GM10266 (cell line): ENCODE results near the gene AP3S2.
A peak's percentile ranks its signal among the peaks of the same experiment; 100 is the strongest.

Experiments
- DNase-seq: peaks from one replicate; pipeline ENCODE4 v3.0.0; 2012; ENCODE audit errors: extremely low spot score
- TF ChIP-seq, protein P1 (sequence below): IDR thresholded peaks from 2 replicates; pipeline ENCODE4 v1.5.1; 2012; ENCODE audit warnings: mild to moderate bottlenecking, low read depth; ENCODE audit not compliant: control insufficient read depth, insufficient read depth; ENCODE audit errors: missing control alignments

The AP3S2 gene

DNA sequence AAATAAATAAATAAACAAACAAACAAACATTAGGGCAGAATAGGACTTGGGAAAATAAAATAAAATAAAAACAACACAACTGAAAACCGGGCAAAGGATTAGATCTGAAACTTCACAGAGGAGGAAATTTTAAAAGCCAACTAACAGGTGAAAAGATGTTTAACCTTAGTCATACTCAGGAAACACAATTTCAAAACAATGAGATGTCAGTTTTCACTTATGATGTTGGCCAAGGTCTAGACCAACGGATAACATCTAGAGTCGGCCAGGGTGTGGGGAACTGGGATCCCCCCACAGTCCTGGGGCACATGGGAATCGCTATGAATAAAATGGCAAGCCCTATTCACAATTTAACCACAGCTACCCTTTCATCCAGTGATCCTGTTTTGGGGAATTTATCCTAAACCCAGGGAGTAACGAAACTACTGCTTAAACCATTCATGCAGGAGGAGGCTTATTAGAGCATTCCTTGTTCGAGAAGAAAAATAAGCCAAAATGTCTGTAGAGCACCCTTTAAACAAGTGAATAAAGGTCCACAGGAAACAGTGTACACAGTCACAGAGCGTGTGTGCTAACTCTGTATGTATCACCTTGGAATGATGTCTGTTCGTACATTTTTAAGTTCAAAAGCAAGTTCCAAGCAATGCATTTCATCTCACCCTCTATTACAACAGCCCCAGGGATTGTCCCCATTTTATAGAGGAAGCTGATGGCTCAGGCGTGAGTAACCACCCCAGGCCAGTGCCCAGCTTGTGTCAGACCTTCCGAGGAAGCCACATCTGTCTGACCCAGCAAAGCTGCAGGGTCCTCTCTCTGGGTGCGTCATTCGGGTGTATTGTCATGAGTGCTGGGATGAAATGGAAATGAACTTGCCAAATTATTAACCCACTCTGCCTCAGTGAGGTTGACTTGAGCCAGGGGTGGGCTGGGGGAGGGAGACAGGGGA is 72.9 kb downstream of the AP3S2 start:
- TF ChIP-seq, protein P1, sequence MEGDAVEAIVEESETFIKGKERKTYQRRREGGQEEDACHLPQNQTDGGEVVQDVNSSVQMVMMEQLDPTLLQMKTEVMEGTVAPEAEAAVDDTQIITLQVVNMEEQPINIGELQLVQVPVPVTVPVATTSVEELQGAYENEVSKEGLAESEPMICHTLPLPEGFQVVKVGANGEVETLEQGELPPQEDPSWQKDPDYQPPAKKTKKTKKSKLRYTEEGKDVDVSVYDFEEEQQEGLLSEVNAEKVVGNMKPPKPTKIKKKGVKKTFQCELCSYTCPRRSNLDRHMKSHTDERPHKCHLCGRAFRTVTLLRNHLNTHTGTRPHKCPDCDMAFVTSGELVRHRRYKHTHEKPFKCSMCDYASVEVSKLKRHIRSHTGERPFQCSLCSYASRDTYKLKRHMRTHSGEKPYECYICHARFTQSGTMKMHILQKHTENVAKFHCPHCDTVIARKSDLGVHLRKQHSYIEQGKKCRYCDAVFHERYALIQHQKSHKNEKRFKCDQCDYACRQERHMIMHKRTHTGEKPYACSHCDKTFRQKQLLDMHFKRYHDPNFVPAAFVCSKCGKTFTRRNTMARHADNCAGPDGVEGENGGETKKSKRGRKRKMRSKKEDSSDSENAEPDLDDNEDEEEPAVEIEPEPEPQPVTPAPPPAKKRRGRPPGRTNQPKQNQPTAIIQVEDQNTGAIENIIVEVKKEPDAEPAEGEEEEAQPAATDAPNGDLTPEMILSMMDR, result no peak
- no peak for DNase-seq

DNA sequence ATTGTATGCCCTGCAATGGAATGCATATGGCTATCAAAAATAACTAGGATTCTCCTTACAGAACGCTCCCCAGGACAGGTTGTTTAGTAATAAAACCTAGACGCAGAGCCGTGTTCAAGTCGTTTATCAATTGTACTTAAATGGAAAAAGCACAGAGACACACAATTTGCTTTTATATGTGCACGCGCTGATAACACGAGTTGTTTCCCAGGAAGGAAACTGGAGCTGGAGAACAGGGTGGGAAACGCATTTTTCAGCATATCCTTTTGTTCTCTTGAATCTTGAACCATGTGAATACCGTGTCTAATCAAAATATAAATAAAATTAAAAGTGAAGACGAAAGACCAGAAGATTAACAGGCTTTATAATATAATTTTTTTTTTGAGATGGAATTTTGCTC is 75.5 kb downstream of the AP3S2 start:
- TF ChIP-seq, protein P1, result no peak
- no peak for DNase-seq

DNA sequence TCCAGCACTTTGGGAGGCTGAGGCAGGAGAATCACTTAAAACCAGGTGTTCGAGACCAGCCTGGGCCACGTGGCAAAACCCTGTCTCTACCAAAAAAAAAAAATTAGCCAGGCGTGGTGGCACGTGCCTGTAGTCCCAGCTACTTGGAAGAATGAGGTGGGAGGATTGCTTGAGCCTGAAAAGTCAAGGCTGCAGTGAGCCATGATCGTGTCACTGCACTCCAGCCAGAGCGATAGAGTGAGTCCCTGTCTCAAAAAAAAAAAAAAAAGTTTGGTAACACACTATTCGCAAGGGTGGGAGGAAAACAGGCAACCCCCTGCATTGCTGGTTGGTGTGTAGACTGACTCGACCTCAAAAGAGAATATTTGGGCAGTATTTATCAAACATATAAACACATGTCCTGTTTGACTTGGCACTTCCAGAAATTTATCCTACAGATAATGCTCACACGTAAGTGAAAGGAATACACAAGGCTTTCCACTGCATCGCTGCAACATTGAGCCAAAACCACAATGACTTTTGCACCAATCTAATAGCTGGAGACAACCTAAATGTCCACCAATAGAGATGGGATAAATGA is 76.0 kb downstream of the AP3S2 start:
- TF ChIP-seq, protein P1, result no peak
- no peak for DNase-seq

DNA sequence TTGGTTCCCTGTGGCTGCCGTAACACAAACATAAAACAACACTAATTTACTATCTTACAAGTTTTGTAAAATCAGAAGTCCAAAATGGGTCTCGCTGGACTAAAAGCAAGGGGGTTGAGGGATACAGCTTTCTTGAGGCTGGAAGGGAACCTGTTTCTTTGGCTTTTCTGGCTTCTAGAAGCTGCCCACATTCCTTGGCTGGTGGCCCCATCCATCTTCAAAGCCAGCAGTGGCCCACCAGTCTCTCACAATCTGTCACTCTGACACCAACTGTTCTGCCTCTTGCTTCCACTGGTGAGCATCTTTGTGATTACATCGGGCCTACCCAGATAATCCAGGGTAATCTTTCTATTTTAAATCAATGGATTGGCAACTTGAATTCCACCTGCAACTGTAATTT is 78.0 kb downstream of the AP3S2 start:
- TF ChIP-seq, protein P1, result no peak
- no peak for DNase-seq

DNA sequence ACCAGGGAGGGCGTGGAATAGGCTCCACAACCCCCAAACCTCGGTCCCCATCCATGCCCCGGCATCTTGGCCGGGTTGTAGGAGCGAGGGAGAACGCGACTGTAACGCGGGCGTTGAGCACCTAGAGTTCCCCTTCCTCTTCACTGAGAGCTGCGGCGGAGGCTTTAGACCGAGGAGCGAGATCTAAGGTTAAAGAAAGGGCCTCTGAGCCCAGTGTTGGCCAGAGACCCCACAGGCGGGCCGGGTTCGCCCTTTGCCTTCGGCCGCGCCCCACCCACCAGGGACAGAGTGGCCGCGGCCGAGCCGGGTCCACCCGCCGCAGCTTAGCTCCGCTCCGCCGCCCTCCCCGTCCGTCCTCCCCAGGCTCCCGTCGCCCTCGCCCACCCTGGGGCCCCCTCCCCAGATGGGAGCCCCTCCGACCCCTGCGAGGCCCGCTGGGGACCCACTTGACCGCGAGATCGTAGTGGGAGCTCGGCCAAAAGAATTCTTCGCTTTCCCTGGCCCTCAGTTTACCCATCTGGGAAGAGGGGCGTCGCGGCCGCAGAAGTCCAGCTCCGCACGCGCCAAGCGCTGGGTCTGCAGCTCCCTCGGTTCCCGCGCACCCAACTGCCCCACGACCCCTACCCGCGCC is 79.6 kb downstream of the AP3S2 start:
- TF ChIP-seq, protein P1, result no peak
- DNase-seq, result peak; percentile 63

DNA sequence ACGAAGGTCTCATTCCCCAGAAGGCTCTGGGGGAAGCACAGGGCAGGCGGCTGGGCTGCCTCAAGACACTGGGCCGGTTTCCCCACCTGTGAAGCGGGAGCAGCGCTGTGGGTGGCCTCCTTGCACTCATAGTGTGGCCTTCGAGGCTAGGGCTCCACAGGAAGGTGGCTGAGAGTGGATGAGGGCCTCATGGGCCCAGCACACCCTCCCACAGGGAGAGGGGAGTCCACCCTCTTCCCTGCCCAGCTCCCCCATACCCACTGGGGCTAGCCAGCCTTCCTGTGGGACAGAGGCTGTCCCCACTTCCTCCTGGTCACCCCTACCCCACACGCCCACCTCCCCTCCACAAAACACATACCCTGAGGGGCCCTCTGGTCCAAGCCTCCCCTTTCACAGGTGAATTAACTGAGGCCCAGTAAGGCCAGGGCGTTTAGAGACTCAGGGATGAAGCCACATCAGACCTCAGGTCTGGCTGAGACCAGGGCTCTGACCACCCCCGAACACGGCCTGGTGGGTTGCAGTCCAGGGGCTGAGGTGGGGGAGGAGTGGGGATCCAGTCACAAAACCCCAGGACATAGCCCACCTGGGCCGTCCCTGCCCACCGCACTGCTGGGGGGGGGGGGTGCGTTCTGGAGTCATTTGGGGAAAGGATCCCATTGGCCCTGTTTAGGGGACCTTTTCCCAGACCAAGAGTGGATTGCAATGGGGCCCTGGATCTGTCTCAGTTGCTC is 80.2 kb downstream of the AP3S2 start:
- DNase-seq, result peak; percentile 43
- TF ChIP-seq, protein P1, result no peak
